GM19468 (cell line): ENCODE results near the gene PCDHA10.
"Not testable (repeated sequence)": the region's sequence is repeated elsewhere in the genome, so short reads cannot be mapped to it uniquely, and the experiment has no call there.

Experiments
- ATAC-seq: cut with Tn5 transposase; IDR thresholded peaks from one replicate; pipeline ENCODE4 v1.9.1; 2021; ENCODE audit warnings: mild to moderate bottlenecking, moderate library complexity, moderate number of reproducible peaks; ENCODE audit not compliant: unreplicated experiment; ENCODE audit errors: extremely low read depth

Gene PCDHA10

DNA sequence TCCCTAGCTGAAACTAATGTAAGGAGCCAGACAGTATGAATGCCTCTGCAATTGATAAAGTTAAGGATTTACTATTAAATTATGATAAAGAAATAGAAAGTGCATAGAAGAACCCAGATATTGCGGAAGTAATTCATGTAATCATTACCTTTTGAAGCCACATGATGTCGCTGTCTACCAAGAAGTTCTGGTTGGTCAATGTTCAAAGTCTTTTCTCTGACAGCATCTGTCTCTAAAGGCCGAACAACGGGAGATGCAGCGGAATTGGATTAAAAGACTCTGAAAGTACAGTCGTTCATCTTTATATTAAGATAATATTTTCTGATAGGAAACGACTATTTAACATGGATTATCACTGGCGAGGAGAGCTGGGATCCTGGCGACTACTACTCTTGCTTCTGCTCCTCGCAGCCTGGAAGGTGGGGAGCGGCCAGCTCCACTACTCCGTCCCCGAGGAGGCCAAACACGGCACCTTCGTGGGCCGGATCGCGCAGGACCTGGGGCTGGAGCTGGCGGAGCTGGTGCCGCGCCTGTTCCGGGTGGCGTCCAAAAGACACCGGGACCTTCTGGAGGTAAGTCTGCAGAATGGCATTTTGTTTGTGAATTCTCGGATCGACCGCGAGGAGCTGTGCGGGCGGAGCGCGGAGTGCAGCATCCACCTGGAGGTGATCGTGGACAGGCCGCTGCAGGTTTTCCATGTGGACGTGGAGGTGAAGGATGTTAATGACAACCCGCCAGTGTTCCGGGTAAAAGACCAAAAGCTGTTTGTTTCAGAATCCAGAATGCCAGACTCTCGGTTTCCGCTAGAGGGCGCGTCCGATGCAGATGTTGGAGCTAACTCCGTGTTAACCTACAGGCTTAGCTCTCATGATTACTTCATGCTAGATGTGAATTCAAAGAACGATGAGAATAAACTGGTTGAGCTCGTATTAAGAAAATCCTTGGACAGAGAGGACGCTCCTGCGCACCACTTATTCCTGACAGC lies 14.4 kb upstream of the PCDHA10 start, which contains the start of gene PCDHA8:
Gene PCDHA8, plus strand, starts transcription at position 210 of the 985 bp plus-strand sequence. Its CDS starts 135 bp downstream, at position 345.
- no peak for ATAC-seq

DNA sequence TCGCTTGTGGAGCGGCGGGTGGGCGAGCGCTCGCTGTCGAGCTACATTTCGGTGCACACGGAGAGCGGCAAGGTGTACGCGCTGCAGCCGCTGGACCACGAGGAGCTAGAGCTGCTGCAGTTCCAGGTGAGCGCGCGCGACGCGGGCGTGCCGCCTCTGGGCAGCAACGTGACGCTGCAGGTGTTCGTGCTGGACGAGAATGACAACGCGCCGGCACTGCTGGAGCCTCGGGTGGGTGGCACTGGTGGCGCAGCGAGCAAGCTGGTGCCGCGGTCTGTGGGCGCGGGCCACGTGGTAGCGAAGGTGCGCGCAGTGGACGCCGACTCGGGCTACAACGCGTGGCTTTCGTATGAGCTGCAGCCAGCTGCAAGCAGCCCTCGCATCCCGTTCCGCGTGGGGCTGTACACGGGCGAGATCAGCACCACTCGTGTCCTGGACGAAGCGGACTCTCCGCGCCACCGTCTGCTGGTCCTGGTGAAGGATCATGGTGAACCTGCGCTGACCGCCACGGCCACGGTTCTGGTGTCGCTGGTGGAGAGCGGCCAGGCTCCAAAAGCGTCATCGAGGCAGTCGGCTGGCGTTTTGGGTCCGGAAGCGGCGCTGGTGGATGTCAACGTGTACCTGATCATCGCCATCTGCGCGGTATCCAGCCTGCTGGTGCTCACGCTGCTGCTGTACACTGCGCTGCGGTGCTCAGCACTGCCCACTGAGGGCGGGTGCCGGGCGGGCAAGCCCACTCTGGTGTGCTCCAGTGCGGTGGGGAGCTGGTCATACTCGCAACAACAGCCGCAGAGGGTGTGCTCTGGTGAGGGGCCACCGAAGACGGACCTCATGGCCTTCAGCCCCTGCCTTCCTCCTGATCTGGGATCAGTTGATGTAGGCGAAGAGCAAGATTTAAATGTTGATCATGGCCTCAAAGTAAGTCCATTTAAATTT lies 12.6 kb upstream of the PCDHA10 start:
- ATAC-seq = no peak

- ATAC-seq = not testable (repeated sequence)
These were observed 7.3 kb upstream of the PCDHA10 start, which contains the start of gene PCDHA9 for GRCh38 chr5:140848139-140849102. PCDHA9 (plus strand) TSS chr5:140848382; CDS start chr5:140848496, 114 bp downstream.

- ATAC-seq = not testable (repeated sequence)
These were observed 5.7 kb upstream of the PCDHA10 start for GRCh38 chr5:140849831-140850634.

GRCh38 chr5:140857177-140857986 lies 1.7 kb downstream of the PCDHA10 start:
- ATAC-seq = no peak

DNA sequence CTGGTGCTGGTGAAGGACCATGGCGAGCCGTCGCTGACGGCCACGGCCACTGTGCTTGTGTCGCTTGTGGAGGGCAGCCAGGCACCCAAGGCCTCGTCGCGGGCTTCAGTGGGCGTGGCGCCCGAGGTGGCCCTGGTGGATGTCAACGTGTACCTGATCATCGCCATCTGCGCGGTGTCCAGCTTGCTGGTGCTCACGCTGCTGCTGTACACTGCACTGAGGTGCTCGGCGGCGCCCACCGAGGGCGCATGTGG lies 2.2 kb downstream of the PCDHA10 start:
- no peak for ATAC-seq

DNA sequence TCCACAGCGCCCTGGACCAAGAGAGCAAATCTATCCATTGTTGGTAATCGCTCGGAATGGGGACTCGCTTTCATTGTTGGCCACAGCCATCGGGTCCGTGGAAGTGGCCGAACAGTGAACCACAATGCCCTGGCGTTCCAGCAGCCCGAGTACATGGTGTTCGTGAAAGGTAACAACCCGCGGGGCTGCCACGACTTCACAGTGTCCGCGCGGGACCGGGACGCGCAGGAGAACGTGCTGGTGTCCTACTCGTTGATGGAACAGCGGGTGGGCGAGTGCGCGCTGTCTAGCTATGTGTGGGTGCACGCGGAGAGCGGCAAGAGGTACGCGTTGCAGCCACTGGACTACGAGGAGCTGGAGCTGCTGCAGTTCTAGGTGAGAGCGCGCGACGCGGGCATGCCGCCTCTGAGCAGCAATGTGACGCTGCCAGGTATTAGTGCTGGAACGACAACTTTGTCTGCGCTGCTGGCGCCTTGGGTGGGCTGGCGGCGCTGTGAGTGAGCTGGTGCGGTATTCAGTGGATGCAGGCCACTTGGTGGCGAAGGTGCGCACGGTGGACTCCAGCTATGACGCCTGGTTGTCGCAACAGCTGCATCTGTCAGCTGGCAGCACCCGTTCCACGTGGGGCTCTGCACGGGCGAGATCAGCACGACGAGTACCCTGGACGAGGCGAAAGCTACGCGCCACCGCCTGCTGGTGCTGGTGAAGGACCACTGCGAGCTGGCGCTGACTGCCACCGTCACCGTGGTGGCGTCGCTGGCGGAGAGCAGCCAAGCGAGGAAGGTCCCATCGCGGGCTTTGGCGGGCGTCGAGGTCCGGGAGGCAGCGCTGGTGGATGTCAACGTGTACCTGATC lies 7.0 kb downstream of the PCDHA10 start:
- ATAC-seq = no peak

- ATAC-seq = no peak
These were observed 13.2 kb downstream of the PCDHA10 start, which contains the start of gene PCDHA11 for GRCh38 chr5:140868721-140869554. PCDHA11 (plus strand) TSS chr5:140868957; CDS start chr5:140869104, 147 bp downstream.

DNA sequence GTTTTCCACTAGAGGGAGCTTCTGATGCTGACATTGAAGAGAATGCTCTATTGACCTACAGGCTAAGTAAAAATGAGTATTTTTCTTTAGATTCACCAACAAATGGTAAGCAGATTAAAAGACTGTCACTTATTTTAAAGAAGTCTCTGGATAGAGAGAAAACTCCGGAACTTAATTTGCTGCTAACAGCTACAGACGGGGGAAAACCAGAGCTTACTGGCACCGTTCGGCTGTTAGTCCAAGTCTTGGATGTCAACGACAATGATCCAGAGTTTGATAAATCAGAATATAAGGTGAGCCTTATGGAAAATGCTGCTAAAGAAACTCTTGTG lies 13.8 kb downstream of the PCDHA10 start:
- ATAC-seq = no peak

- ATAC-seq = no peak
These were observed 14.8 kb downstream of the PCDHA10 start for GRCh38 chr5:140870221-140871201.

DNA sequence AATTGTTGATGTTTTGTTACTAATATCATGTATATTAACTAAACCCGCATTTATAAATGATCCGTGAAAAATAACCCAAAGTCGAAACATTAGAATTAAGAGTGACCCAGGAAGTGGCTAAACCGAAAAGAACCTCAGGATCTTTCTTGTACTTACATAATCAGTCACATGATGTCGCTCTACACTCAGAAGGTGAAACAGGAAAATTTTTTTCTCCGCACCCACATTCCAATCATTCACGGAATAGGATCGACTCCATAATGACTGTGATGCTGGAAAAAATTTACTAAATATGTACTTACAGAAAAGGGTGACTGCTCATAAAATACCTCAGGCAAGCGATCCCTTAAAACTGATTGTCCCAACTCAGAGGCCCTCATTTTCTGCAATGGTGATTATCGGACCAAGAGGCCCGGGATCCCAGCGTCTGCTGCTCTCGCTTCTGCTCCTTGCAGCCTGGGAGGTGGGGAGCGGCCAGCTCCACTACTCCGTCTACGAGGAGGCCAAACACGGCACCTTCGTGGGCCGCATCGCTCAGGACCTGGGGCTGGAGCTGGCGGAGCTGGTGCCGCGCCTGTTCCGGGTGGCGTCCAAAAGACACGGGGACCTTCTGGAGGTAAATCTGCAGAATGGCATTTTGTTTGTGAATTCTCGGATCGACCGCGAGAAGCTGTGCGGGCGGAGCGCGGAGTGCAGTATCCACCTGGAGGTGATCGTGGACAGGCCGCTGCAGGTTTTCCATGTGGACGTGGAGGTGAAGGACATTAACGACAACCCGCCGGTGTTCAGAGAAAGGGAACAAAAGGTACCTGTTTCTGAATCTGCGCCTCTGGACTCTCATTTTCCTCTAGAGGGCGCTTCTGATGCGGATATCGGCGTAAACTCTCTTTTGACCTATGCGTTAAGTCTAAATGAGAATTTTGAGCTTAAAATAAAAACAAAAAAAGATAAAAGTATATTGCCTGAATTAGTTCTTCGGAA lies 19.7 kb downstream of the PCDHA10 start, which contains the start of gene PCDHA12:
Gene PCDHA12, plus strand, starts transcription at position 224 of the 981 bp plus-strand sequence. Its CDS starts 165 bp downstream, at position 389.
- no peak for ATAC-seq

- not testable (repeated sequence) for ATAC-seq
These were observed 21.0 kb downstream of the PCDHA10 start for GRCh38 chr5:140876541-140877261.

DNA sequence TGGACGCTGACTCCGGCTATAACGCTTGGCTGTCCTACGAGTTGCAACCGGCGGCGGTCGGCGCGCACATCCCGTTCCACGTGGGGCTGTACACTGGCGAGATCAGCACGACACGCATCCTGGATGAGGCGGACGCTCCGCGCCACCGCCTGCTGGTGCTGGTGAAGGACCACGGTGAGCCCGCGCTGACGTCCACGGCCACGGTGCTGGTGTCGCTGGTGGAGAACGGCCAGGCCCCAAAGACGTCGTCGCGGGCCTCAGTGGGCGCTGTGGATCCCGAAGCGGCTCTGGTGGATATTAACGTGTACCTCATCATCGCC lies 21.5 kb downstream of the PCDHA10 start:
- no peak for ATAC-seq
